Trophoblast cell (in vitro differentiated cells and primary cell): ENCODE data around the gene CNTN4.

Experiments used
- DNase-seq, 2 donors: peaks; one replicate each; pipeline ENCODE4 v3.0.0-alpha.2; 2016
- H2AFZ ChIP-seq: 2 replicates; pipeline ENCODE4 v1.6.1; 2013; ENCODE audit warnings: low read length, moderate library complexity, mild to moderate bottlenecking; ENCODE audit not compliant: insufficient read depth, poor library complexity
- H2AK5ac ChIP-seq: 2 replicates; pipeline ENCODE4 v1.6.1; 2013; ENCODE audit warnings: mild to moderate bottlenecking, low read length
- H2BK120ac ChIP-seq: 2 replicates; pipeline ENCODE4 v1.6.1; 2013; ENCODE audit warnings: low read length, mild to moderate bottlenecking, moderate library complexity; ENCODE audit not compliant: insufficient read depth, poor library complexity
- H2BK12ac ChIP-seq: 2 replicates; pipeline ENCODE4 v1.6.1; 2013; ENCODE audit warnings: mild to moderate bottlenecking, low read length, moderate library complexity
- H2BK5ac ChIP-seq: 2 replicates; pipeline ENCODE4 v1.6.1; 2013; ENCODE audit warnings: low read length, low read depth, moderate library complexity, mild to moderate bottlenecking; ENCODE audit not compliant: poor library complexity
- H3K14ac ChIP-seq: 2 replicates; pipeline ENCODE4 v1.6.1; 2013; ENCODE audit warnings: mild to moderate bottlenecking, low read length
- H3K18ac ChIP-seq: 2 replicates; pipeline ENCODE4 v1.6.1; 2013; ENCODE audit warnings: mild to moderate bottlenecking, low read length
- H3K23ac ChIP-seq: 2 replicates; pipeline ENCODE4 v1.6.1; 2013; ENCODE audit warnings: low read length
- H3K27ac ChIP-seq: 2 replicates; pipeline ENCODE4 v1.5.1; 2013; ENCODE audit warnings: low read depth, mild to moderate bottlenecking, inconsistent platforms, low read length, moderate library complexity
- H3K27me3 ChIP-seq: 2 replicates; pipeline ENCODE4 v1.6.1; 2013; ENCODE audit warnings: inconsistent platforms, mild to moderate bottlenecking, low read length, moderate library complexity; ENCODE audit not compliant: insufficient read depth
- H3K36me3 ChIP-seq, 2 experiments: 1 replicate in 1 of 2; 2 replicates in 1 of 2; pipeline ENCODE4 v1.6.1; 2013; ENCODE audit warnings: low read length in 2 of 2, mild to moderate bottlenecking in 2 of 2, moderate library complexity in 1 of 2; ENCODE audit not compliant: insufficient read depth in 2 of 2, control insufficient read depth in 1 of 2
- H3K4ac ChIP-seq: 2 replicates; pipeline ENCODE4 v1.6.1; 2013; ENCODE audit warnings: low read depth, mild to moderate bottlenecking, low read length, moderate library complexity
- H3K4me1 ChIP-seq, 2 experiments: 1 replicate in 1 of 2; 2 replicates in 1 of 2; pipeline ENCODE4 v1.6.1; 2013; ENCODE audit warnings: low read length in 2 of 2, mild to moderate bottlenecking in 2 of 2, moderate library complexity in 1 of 2; ENCODE audit not compliant: insufficient read depth in 2 of 2, control insufficient read depth in 1 of 2
- H3K4me2 ChIP-seq: 2 replicates; pipeline ENCODE4 v1.6.1; 2013; ENCODE audit warnings: inconsistent platforms, mild to moderate bottlenecking, low read length, moderate library complexity
- H3K4me3 ChIP-seq: 2 replicates; pipeline ENCODE4 v1.5.1; 2013; ENCODE audit warnings: mild to moderate bottlenecking, low read depth, low read length, inconsistent platforms
- H3K79me1 ChIP-seq: one replicate; pipeline ENCODE4 v1.6.1; 2013; ENCODE audit warnings: low read length
- H3K79me2 ChIP-seq: 2 replicates; pipeline ENCODE4 v1.6.1; 2013; ENCODE audit warnings: low read length, mild to moderate bottlenecking; ENCODE audit not compliant: control insufficient read depth, insufficient read depth, poor library complexity
- H3K9ac ChIP-seq: 2 replicates; pipeline ENCODE4 v1.6.1; 2013; ENCODE audit warnings: mild to moderate bottlenecking, low read length
- H3K9me3 ChIP-seq: 2 replicates; pipeline ENCODE4 v1.6.1; 2013; ENCODE audit warnings: low read depth, mild to moderate bottlenecking, control low read depth, inconsistent platforms, low read length; ENCODE audit not compliant: insufficient read depth
- H4K12ac ChIP-seq: 2 replicates; pipeline ENCODE4 v1.6.1; 2013; ENCODE audit warnings: low read depth, mild to moderate bottlenecking, low read length, moderate library complexity
- H4K8ac ChIP-seq: 2 replicates; pipeline ENCODE4 v1.6.1; 2013; ENCODE audit warnings: low read depth, mild to moderate bottlenecking, low read length, moderate library complexity
- H4K91ac ChIP-seq: one replicate; pipeline ENCODE4 v1.6.1; 2013; ENCODE audit warnings: low read depth, mild to moderate bottlenecking, low read length, moderate library complexity
- WGBS: extraction: QIAGEN DNeasy Blood & Tissue Kit; methylation state at CpG from one replicate; pipeline ENCODE4 v1.1.7; 2013; ENCODE audit warnings: missing lambda C conversion rate; ENCODE audit not compliant: insufficient read length, insufficient coverage; ENCODE audit errors: extremely low coverage; 5-methylcytosine and 5-hydroxymethylcytosine counted together

Gene CNTN4

DNA sequence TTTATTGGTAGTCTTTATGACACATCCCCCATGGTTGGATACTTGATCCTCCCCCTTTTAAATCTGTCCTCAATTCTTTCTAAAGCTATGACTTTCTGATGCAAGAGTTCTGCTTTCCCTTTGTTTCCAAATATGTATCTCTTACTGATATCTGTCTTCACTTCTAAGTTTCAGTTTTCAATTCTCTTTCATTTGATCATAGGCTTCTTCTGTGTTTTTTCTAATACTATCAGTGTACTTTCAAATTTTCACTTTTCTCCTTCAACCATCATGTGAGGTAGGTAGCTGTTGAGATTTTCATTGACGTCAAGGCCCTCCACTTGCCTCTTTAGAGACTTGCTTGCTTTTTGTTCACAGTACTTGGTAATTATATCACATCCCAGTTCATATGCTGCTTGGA lies 436.5 kb downstream of the CNTN4 start:
- no CpG with 5 or more reads among the region's 1 CpG for WGBS
- Histone ChIP-seq H3K79me1 (no peaks in the 10 kb centered on the region), H2BK12ac (no peak overlapping the region), H3K23ac (no peak overlapping the region), H3K4me3 (no peak overlapping the region), H3K4me2 (no peak overlapping the region), H3K27ac (no peak overlapping the region), H3K4ac (no peak overlapping the region), H3K18ac (no peak overlapping the region), H4K12ac (no peak overlapping the region), H2BK5ac (no peak overlapping the region), H2AFZ (no peak overlapping the region), H4K91ac (no peak overlapping the region), H3K36me3 (no peaks in the 10 kb centered on the region), H3K79me2 (no peaks in the 10 kb centered on the region), H3K27me3 (no peaks in the 10 kb centered on the region), H3K9me3 (no peaks in the 10 kb centered on the region), H4K8ac (no peak overlapping the region), H2BK120ac (no peak overlapping the region), H3K4me1 (no peaks in the 10 kb centered on the region), H3K9ac (no peak overlapping the region), H2AK5ac (no peak overlapping the region), H3K14ac (no peak overlapping the region)
- no peak for DNase-seq

DNA sequence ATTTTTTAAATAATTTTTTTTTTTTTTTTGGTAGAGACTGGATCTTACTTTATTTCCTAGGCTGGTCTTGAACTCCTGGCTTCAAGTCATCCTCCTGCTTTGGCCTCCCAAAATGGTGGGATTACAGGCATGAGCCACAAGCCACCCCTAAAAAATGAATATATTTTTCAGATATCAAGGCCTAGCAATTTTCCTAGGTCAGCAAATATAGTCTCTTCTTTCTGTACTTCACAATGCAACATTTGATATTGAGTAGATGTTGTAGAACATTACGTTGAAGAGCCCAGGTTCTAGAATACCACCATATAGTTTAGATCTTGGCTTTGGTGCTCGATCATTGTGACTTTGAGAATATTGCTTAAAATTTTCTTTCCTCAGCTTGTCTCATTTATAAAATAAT lies 437.9 kb downstream of the CNTN4 start:
- H3K9ac ChIP-seq, result no peak overlapping the region
- H2BK120ac ChIP-seq, result no peak overlapping the region
- WGBS, result no CpG with 5 or more reads among the region's 2 CpGs

DNA sequence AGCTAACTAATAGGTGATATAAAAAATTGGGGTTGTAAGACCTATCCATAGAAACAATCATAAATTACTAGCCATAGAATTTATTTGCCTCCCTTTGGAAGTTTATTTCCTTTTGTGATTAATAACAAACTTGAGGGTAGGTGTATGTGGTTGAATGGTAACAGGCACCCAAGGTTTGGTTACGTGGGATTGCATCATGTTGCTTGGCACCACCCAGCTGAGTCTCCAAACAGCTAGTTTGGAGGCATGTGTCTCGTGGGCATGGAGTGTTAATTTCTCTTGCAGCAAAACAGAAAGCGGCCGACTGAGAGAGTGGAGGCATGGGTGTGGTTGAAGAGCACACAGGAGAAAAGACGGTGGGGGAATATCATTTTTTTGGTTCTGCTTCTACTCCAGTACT lies 441.4 kb downstream of the CNTN4 start:
- H3K14ac ChIP-seq, result no peak overlapping the region
- no peak overlapping the region for H3K27ac ChIP-seq
- no peak overlapping the region for H2BK120ac ChIP-seq
- H3K79me1 ChIP-seq, result no peaks in the 10 kb centered on the region
- H2BK5ac ChIP-seq, result no peak overlapping the region
- DNase-seq, result no peak
- H4K8ac ChIP-seq, result no peak overlapping the region
- H4K91ac ChIP-seq, result no peak overlapping the region
- H2BK12ac ChIP-seq, result no peak overlapping the region
- WGBS, result no CpG with 5 or more reads among the region's 5 CpGs
- no peaks in the 10 kb centered on the region for H3K36me3 ChIP-seq
- no peak overlapping the region for H3K4ac ChIP-seq
- H3K27me3 ChIP-seq, result no peaks in the 10 kb centered on the region
- H3K18ac ChIP-seq, result no peak overlapping the region
- no peaks in the 10 kb centered on the region for H3K79me2 ChIP-seq
- H3K4me2 ChIP-seq, result no peak overlapping the region
- H2AK5ac ChIP-seq, result no peak overlapping the region
- no peaks in the 10 kb centered on the region for H3K9me3 ChIP-seq
- no peak overlapping the region for H2AFZ ChIP-seq
- no peak overlapping the region for H3K4me3 ChIP-seq
- no peak overlapping the region for H3K9ac ChIP-seq
- H4K12ac ChIP-seq, result no peak overlapping the region
- no peaks in the 10 kb centered on the region for H3K4me1 ChIP-seq
- H3K23ac ChIP-seq, result no peak overlapping the region

More for the DNA sequence above, 437.9 kb downstream of the CNTN4 start:
- DNase-seq, result no peak
- no peaks in the 10 kb centered on the region for H3K27me3 ChIP-seq
- H3K4me2 ChIP-seq, result no peak overlapping the region
- H3K18ac ChIP-seq, result no peak overlapping the region
- no peak overlapping the region for H2BK5ac ChIP-seq
- no peak overlapping the region for H4K8ac ChIP-seq
- no peaks in the 10 kb centered on the region for H3K79me1 ChIP-seq
- no peak overlapping the region for H3K4me3 ChIP-seq
- H3K4me1 ChIP-seq, result no peaks in the 10 kb centered on the region
- no peak overlapping the region for H3K4ac ChIP-seq
- no peak overlapping the region for H2AK5ac ChIP-seq
- no peak overlapping the region for H2BK12ac ChIP-seq
- no peak overlapping the region for H4K91ac ChIP-seq
- H3K36me3 ChIP-seq, result no peaks in the 10 kb centered on the region
- H2AFZ ChIP-seq, result no peak overlapping the region
- no peaks in the 10 kb centered on the region for H3K9me3 ChIP-seq
- H3K23ac ChIP-seq, result no peak overlapping the region
- no peaks in the 10 kb centered on the region for H3K79me2 ChIP-seq
- H4K12ac ChIP-seq, result no peak overlapping the region
- no peak overlapping the region for H3K14ac ChIP-seq
- no peak overlapping the region for H3K27ac ChIP-seq

DNA sequence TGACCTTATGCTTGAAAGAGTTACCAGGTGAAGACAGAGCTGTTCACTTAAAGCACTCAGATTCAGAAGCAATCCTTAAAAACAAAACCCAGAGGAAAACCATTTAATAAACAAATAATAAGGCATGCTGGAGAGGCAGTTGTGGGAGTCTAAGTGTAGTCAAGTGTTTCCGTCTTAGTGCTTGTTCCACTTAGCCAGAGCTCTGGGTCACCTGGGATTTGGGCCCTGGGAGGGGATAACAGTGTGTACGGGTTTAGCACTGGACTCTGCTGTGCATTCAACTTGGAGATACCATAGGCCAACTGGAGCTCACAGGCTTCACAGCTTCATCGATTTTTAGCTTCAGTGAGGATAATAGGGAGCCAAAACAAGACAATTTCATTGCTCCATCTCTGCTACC lies 444.6 kb downstream of the CNTN4 start:
- H3K36me3 ChIP-seq, result no peaks in the 10 kb centered on the region
- H3K4me2 ChIP-seq, result no peak overlapping the region
- no peaks in the 10 kb centered on the region for H3K27me3 ChIP-seq
- H3K27ac ChIP-seq, result no peak overlapping the region
- DNase-seq, result no peak
- no peak overlapping the region for H3K4me3 ChIP-seq
- H3K18ac ChIP-seq, result no peak overlapping the region
- H3K79me1 ChIP-seq, result no peaks in the 10 kb centered on the region
- H4K12ac ChIP-seq, result no peak overlapping the region
- H2BK5ac ChIP-seq, result no peak overlapping the region
- H3K9me3 ChIP-seq, result no peaks in the 10 kb centered on the region
- H4K91ac ChIP-seq, result no peak overlapping the region
- H3K9ac ChIP-seq, result no peak overlapping the region
- no peak overlapping the region for H3K23ac ChIP-seq
- no peak overlapping the region for H2AK5ac ChIP-seq
- H3K4ac ChIP-seq, result no peak overlapping the region
- H2BK120ac ChIP-seq, result no peak overlapping the region
- no peak overlapping the region for H3K14ac ChIP-seq
- no CpG with 5 or more reads among the region's 3 CpGs for WGBS
- H2BK12ac ChIP-seq, result no peak overlapping the region
- H3K79me2 ChIP-seq, result no peaks in the 10 kb centered on the region
- no peak overlapping the region for H4K8ac ChIP-seq
- no peaks in the 10 kb centered on the region for H3K4me1 ChIP-seq
- H2AFZ ChIP-seq, result no peak overlapping the region
